Right lobe of liver (tissue), 6 donors: Measurements from ENCODE around the gene CEP72. TPM values are rescaled to one million over a fixed set of nuclear protein-coding genes. Genes with fewer than 3 reads are reported as not detected.

Source experiments
- ATAC-seq, 4 donors: fragments of 200-7000 bp; cut with Tn5 transposase; one replicate each; pipeline ENCODE4 v1.9.1; 2020; ENCODE audit warnings: mild to moderate bottlenecking in 4 of 4, moderate library complexity in 4 of 4
- DNase-seq, 3 donors: peaks; one replicate each; pipeline ENCODE4 v3.0.0-alpha.2; 2020
- H3K27ac ChIP-seq, 3 donors: fragments of 200-600 bp; one replicate each; pipeline ENCODE4 v1.8.0; 2022
- H3K27me3 ChIP-seq, 2 donors: fragments of 200-600 bp; one replicate each; pipeline ENCODE4 v1.8.0; 2022
- H3K36me3 ChIP-seq, 4 donors: fragments of 200-600 bp; sonication (generic) in 1 of 4; one replicate each; pipeline versions ENCODE4 v1.5.1 to v1.8.0; 2017 to 2022; ENCODE audit warnings: control low read depth in 1 of 4
- H3K4me1 ChIP-seq, 4 donors: fragments of 200-600 bp; sonication (generic) in 1 of 4; one replicate each; pipeline versions ENCODE4 v1.5.1 to v1.8.0; 2017 to 2022; ENCODE audit warnings: control low read depth in 1 of 4
- H3K4me3 ChIP-seq, 3 donors: fragments of 200-600 bp; one replicate each; pipeline ENCODE4 v1.8.0; 2022
- H3K9me3 ChIP-seq, 4 donors: fragments of 200-600 bp; sonication (generic) in 1 of 4; one replicate each; pipeline versions ENCODE4 v1.5.1 to v1.8.0; 2017 to 2022; ENCODE audit warnings: control low read depth in 1 of 4
- CTCF ChIP-seq, 4 donors: fragments of 200-600 bp in 3 of 4; fragments of 450-650 bp in 1 of 4; IDR thresholded peaks; one replicate each; pipeline versions ENCODE4 v1.5.1 to v1.8.0; 2016 to 2022; ENCODE audit warnings: antibody characterized with exemption in 4 of 4, mild to moderate bottlenecking in 2 of 4
- POLR2A ChIP-seq: fragments of 450-650 bp; IDR thresholded peaks from one replicate; pipeline ENCODE4 v1.6.1; 2017; ENCODE audit warnings: antibody characterized with exemption, mild to moderate bottlenecking
- WGBS: methylation state at CpG from one replicate; pipeline ENCODE4 v1.1.6; 2018; ENCODE audit warnings: low coverage, low lambda C conversion rate; ENCODE audit not compliant: insufficient coverage; ENCODE audit errors: missing lambda C conversion rate; 5-methylcytosine and 5-hydroxymethylcytosine counted together
- intact Hi-C, 2 donors: fragments of 100-400 bp; cut with DNase I; formaldehyde crosslinking; loops; one replicate each; pipeline versions ENCODE4 v1.11.2 to v1.14.1; 2022
- total RNA-seq, 6 experiments: library from RNA; depleted of rRNA in 2 of 6; stranded (reverse); fragments of >200 nt in 2 of 6; fragmentation: NEBNext Ultra II Directional in 3 of 6; extraction: Animal tissue kit (Norgen Biotek cat#: 25700) in 3 of 6; gene quantifications; one replicate each; pipeline versions ENCODE4 v1.1.0 to v1.2.4, GENCODE V29; 2016 to 2023
- donor health status: DM: no; HTN: yes; CAD: no.
- donor health status: DM: no; HTN: no; CAD: no.
- donor health status: DM: no; HTN: no; CAD: no.
- donor health status: DM: no; HTN: yes; CAD: no.
- donor health status: DM: no; HTN: yes; CAD: no.

Gene CEP72
- total RNA-seq, 6 experiments from 2014 or later = 3.4 to 6.0 (median 4.2) TPM

DNA sequence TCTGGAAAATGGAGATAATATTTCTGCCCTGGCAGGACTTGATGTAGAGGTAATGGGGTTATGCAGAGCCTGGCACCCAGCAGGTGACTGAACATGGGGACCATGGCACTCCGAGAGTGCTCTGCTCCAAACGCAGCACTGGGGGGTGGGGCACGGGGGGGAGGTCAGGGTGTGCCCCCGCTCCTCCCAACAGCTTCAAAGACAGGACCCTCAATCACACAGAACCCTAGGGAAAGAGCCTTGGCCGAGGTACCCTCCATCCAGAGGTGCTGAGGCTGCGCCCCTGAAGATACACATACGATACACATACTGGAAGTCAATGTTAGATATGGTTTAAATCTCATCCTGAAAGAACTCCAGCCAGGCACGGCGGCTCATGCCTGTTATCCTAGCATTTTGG lies 26.6 kb upstream of the CEP72 start:
- H3K36me3 ChIP-seq = no peaks in the 10 kb centered on the region
- H3K4me1 ChIP-seq = no peaks in the 10 kb centered on the region
- no peak overlapping the region for H3K27ac ChIP-seq
- no peak overlapping the region for H3K4me3 ChIP-seq
- H3K9me3 ChIP-seq = no peaks in the 10 kb centered on the region
- intact Hi-C loops = no loop called here
- TF ChIP-seq CTCF (IDR thresholded peaks at IDR 0.05) = no peak
- no peak for TF ChIP-seq POLR2A
- DNase-seq = no peak
- WGBS = 57% methylated on average over 6 of the region's 9 CpGs
- H3K27me3 ChIP-seq = no peaks in the 10 kb centered on the region
- no peak for ATAC-seq

- H3K27ac ChIP-seq = no peak overlapping the region
Observed at GRCh38 chr5:585962-586628, 26.0 kb upstream of the CEP72 start.

DNA sequence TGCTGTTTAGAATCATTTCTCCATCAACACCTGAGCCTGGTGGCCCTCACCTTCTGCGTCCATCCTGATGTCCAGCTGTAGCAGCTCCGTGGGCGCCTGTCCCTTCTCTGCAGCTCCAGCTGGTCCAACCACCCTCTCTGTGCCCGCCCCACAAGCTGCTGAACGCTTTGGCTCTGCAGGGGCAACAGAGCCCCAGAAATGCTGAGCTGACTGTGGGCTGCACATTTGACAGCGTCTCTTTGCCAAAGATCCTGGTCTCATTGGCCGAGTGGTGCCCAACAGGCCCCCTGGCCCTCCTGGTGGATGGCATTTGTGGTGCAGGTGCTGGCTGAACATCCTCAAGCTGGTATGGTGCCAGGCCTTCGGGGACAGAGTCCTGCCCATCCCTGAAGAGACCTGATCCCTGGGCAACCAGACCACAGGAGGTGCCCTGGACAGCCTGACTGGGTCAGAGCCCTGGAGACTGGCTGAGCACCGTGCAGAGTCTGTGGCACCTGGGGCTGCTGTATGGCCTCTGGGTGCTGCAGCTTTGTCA lies 25.3 kb upstream of the CEP72 start:
- H3K9me3 ChIP-seq = no peaks in the 10 kb centered on the region
- no peaks in the 10 kb centered on the region for H3K27me3 ChIP-seq
- H3K27ac ChIP-seq = no peak overlapping the region
- no CpG with 5 or more reads among the region's 9 CpGs for WGBS
- intact Hi-C loops = no loop called here
- peak in 1 of 4 donors; percentile 25 for TF ChIP-seq CTCF (IDR thresholded peaks at IDR 0.05)
- TF ChIP-seq POLR2A = no peak
- no peak overlapping the region for H3K4me3 ChIP-seq
- no peaks in the 10 kb centered on the region for H3K36me3 ChIP-seq
- no peaks in the 10 kb centered on the region for H3K4me1 ChIP-seq
- DNase-seq = no peak
- ATAC-seq = peak; percentile 32 to 61 (median 48)

More at GRCh38 chr5:585962-586628, 26.0 kb upstream of the CEP72 start:
- H3K27me3 ChIP-seq = no peaks in the 10 kb centered on the region
- intact Hi-C loops = no loop called here
- TF ChIP-seq POLR2A (no peak), CTCF (IDR thresholded peaks at IDR 0.05) (no peak)
- no peaks in the 10 kb centered on the region for H3K9me3 ChIP-seq
- H3K4me1 ChIP-seq = no peaks in the 10 kb centered on the region
- WGBS = 31% methylated on average over 8 of the region's 9 CpGs
- DNase-seq (no peak), ATAC-seq (no peak)
- no peak overlapping the region for H3K4me3 ChIP-seq
- H3K36me3 ChIP-seq = no peaks in the 10 kb centered on the region

DNA sequence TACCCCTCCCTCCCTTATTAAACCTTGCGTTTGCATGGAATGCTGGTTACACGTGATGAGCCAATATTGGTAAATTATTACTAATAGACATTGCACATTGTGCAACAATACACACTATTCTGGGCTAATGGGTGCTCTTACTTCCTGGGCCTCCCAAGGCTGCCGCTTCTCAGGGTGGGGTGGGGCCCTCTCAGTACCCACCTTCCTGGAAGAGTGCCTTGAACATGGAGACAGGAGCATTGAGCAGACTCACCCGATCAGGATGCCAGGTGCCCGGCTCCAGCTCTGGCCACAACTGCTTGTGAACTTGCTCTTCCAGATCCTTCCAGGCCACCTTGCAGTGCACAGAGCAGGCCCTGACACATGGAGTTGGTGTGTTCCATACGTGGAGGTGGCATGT lies 24.7 kb upstream of the CEP72 start:
- H3K4me1 ChIP-seq = no peaks in the 10 kb centered on the region
- intact Hi-C loops = no loop called here
- no peaks in the 10 kb centered on the region for H3K9me3 ChIP-seq
- no peak overlapping the region for H3K27ac ChIP-seq
- no peaks in the 10 kb centered on the region for H3K36me3 ChIP-seq
- ATAC-seq (peak in 2 of 4 donors; percentile 31 to 49), DNase-seq (no peak)
- H3K27me3 ChIP-seq = no peaks in the 10 kb centered on the region
- TF ChIP-seq CTCF (IDR thresholded peaks at IDR 0.05) (no peak), POLR2A (no peak)
- 28% methylated on average over 4 of the region's 6 CpGs for WGBS
- no peak overlapping the region for H3K4me3 ChIP-seq
